Measurements from ENCODE around the gene NR1H3.

NR1H3 gene

DNA sequence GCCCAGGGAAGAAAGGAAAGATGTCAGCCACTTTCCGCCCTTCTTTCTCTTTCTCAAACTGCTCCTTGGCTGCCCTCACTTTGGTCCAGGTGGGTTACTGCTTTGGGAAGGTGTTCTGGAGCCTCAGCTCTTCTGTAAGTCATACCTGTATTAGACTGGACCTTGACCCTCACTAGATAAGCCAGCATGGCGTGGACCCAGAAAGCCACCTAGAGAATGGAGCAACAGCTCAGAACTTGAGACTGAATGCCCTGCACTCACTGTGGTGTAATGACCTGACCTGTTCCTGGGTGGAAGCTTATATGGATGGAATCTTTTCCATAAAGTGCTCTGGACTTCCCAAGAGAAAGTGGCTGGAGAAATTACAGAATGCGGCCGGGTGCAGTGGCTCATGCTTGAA lies 24.7 kb upstream of the NR1H3 start:
- TF ChIP-seq YY1 (IDR thresholded peaks at IDR 0.05; ENCODE audit: low read depth) (no peak), CREB1 (IDR thresholded peaks at IDR 0.05; ENCODE audit: low read depth) (no peak), TEAD4 (IDR thresholded peaks at IDR 0.05) (no peak), EGR1 (IDR thresholded peaks at IDR 0.05) (no peak), FOXM1 (IDR thresholded peaks at IDR 0.05; ENCODE audit: borderline replicate concordance, low read depth) (no peak), NFIC (IDR thresholded peaks at IDR 0.05) (no peak), RAD21 (IDR thresholded peaks at IDR 0.05; ENCODE audit: low read depth) (no peak)
- TF ChIP-seq, protein P1, sequence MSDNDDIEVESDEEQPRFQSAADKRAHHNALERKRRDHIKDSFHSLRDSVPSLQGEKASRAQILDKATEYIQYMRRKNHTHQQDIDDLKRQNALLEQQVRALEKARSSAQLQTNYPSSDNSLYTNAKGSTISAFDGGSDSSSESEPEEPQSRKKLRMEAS (IDR thresholded peaks at IDR 0.05): no peak

DNA sequence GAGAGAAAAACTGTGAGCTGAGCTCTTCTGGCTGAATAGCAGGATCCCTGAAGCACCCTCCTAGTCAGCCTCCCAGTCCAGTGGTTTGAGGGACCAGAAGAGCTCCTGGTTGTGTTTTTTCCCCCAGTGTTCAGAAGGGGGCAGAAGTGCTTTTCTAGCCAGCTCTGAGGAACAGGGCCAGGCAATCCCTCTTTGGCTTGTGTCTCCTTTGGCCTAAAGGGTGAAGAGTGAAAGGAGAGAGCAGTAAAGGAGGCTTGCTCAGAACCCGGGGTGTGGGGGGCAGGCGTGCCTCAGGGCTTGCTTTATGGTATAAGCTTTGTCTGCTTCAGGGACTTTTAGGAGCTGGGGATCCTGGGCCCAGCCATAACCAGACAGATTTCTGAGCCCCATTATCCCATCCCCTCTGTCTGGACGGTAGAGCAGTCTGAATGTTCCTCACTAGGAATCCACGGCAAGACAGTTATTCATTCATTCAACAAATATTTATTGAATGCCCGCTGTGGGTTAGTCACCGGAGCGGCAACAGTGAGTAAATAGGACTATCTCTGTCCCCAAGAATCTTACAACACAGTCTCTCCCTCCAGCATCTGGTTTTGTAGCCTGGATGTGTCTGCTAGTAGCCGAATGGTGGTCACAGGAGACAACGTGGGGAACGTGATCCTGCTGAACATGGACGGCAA lies 23.7 kb upstream of the NR1H3 start:
- TF ChIP-seq TEAD4 (IDR thresholded peaks at IDR 0.05): no peak
- TF ChIP-seq CREB1 (IDR thresholded peaks at IDR 0.05; ENCODE audit: low read depth): no peak
- TF ChIP-seq EP300 (IDR thresholded peaks at IDR 0.05; ENCODE audit: borderline replicate concordance): no peak
- TF ChIP-seq, protein P2, sequence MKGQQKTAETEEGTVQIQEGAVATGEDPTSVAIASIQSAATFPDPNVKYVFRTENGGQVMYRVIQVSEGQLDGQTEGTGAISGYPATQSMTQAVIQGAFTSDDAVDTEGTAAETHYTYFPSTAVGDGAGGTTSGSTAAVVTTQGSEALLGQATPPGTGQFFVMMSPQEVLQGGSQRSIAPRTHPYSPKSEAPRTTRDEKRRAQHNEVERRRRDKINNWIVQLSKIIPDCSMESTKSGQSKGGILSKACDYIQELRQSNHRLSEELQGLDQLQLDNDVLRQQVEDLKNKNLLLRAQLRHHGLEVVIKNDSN (IDR thresholded peaks at IDR 0.05): no peak
- TF ChIP-seq CEBPB (IDR thresholded peaks at IDR 0.05): no peak
- TF ChIP-seq FOXM1 (IDR thresholded peaks at IDR 0.05; ENCODE audit: borderline replicate concordance, low read depth): no peak
- TF ChIP-seq RAD21 (IDR thresholded peaks at IDR 0.05; ENCODE audit: low read depth): peak; percentile 36; the same call in 1 of the 2 replicates
- TF ChIP-seq, protein P1 (IDR thresholded peaks at IDR 0.05): no peak
- no peak for TF ChIP-seq TCF12 (IDR thresholded peaks at IDR 0.05; ENCODE audit: low read depth)

DNA sequence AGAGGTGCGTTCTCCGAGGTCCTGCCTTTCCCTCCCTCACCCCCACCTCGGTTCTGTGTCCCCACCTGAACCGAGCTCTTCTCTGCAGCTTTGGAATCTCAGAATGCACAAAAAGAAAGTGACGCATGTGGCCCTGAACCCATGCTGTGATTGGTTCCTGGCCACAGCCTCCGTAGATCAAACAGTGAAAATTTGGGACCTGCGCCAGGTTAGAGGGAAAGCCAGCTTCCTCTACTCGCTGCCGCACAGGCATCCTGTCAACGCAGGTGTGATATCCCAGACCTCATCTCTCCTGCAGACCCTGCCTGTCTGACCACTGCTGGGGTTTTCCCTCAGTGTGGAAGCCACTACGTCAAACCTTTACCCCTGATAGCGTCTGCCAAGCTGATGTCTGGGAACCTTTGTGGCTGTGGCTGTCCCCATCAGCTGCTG lies 23.1 kb upstream of the NR1H3 start:
- TF ChIP-seq, protein P3, sequence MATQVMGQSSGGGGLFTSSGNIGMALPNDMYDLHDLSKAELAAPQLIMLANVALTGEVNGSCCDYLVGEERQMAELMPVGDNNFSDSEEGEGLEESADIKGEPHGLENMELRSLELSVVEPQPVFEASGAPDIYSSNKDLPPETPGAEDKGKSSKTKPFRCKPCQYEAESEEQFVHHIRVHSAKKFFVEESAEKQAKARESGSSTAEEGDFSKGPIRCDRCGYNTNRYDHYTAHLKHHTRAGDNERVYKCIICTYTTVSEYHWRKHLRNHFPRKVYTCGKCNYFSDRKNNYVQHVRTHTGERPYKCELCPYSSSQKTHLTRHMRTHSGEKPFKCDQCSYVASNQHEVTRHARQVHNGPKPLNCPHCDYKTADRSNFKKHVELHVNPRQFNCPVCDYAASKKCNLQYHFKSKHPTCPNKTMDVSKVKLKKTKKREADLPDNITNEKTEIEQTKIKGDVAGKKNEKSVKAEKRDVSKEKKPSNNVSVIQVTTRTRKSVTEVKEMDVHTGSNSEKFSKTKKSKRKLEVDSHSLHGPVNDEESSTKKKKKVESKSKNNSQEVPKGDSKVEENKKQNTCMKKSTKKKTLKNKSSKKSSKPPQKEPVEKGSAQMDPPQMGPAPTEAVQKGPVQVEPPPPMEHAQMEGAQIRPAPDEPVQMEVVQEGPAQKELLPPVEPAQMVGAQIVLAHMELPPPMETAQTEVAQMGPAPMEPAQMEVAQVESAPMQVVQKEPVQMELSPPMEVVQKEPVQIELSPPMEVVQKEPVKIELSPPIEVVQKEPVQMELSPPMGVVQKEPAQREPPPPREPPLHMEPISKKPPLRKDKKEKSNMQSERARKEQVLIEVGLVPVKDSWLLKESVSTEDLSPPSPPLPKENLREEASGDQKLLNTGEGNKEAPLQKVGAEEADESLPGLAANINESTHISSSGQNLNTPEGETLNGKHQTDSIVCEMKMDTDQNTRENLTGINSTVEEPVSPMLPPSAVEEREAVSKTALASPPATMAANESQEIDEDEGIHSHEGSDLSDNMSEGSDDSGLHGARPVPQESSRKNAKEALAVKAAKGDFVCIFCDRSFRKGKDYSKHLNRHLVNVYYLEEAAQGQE (IDR thresholded peaks at IDR 0.05; ENCODE audit: low read depth): no peak
- TF ChIP-seq NFIC (IDR thresholded peaks at IDR 0.05) (0 out of 2 replicates have a peak, but pooled peaks have one; percentile 33), TCF12 (IDR thresholded peaks at IDR 0.05; ENCODE audit: low read depth) (no peak), EP300 (IDR thresholded peaks at IDR 0.05; ENCODE audit: borderline replicate concordance) (no peak), TAF1 (IDR thresholded peaks at IDR 0.05; ENCODE audit: low read depth) (no peak)
- TF ChIP-seq, protein P1 (IDR thresholded peaks at IDR 0.05): no peak

DNA sequence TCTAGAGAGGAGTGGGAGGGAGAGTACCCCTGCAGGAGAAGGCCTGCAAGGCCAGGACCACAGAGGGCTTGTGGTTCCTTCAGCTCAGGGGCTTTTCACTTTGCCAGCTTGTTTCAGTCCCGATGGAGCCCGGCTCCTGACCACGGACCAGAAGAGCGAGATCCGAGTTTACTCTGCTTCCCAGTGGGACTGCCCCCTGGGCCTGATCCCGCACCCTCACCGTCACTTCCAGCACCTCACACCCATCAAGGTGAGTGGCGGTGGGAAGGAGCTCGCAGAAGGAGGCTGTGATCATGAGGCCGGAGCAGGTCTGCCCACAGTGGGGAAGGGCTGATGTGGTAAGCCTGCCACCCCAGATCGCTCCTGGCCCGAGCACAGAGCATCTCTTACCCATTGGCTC lies 22.6 kb upstream of the NR1H3 start:
- no peak for TF ChIP-seq RAD21 (IDR thresholded peaks at IDR 0.05; ENCODE audit: low read depth)
- no peak for TF ChIP-seq FOXM1 (IDR thresholded peaks at IDR 0.05; ENCODE audit: borderline replicate concordance, low read depth)
- TF ChIP-seq NFIC (IDR thresholded peaks at IDR 0.05): no peak
- TF ChIP-seq TCF12 (IDR thresholded peaks at IDR 0.05; ENCODE audit: low read depth): no peak
- no peak for TF ChIP-seq ZBTB7A (IDR thresholded peaks at IDR 0.05; ENCODE audit: low read depth)
- no peak for TF ChIP-seq TEAD4 (IDR thresholded peaks at IDR 0.05)
- TF ChIP-seq, protein P3 (IDR thresholded peaks at IDR 0.05; ENCODE audit: low read depth): no peak
- no peak for TF ChIP-seq EGR1 (IDR thresholded peaks at IDR 0.05)
- no peak for TF ChIP-seq YY1 (IDR thresholded peaks at IDR 0.05; ENCODE audit: low read depth)
- TF ChIP-seq TAF1 (IDR thresholded peaks at IDR 0.05; ENCODE audit: low read depth): no peak
- TF ChIP-seq, protein P1 (IDR thresholded peaks at IDR 0.05): no peak
- no peak for TF ChIP-seq CEBPB (IDR thresholded peaks at IDR 0.05)
- TF ChIP-seq, protein P2 (IDR thresholded peaks at IDR 0.05): no peak
- no peak for TF ChIP-seq CREB1 (IDR thresholded peaks at IDR 0.05; ENCODE audit: low read depth)
- no peak for TF ChIP-seq EP300 (IDR thresholded peaks at IDR 0.05; ENCODE audit: borderline replicate concordance)

DNA sequence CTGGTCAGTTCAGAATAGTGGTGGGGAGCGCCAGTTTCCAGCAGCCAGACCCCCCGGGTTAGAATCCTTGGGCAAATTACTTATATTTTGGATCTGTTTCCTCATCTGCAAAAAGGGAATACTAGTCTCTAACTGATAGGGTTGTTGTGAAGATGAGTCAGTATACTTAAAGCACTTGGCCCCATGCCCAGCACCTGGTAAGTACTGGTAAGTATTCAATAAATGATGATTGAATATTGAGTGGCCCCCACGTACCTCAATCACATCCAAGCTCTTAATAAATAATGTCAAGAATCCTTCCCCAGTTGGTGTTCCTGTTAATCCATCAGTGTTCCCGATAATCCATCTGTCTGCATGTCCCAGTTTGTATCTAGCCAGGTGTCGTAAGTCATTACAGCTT lies 21.3 kb upstream of the NR1H3 start:
- TF ChIP-seq EP300 (IDR thresholded peaks at IDR 0.05; ENCODE audit: borderline replicate concordance): no peak
- no peak for TF ChIP-seq FOXM1 (IDR thresholded peaks at IDR 0.05; ENCODE audit: borderline replicate concordance, low read depth)
- TF ChIP-seq NFIC (IDR thresholded peaks at IDR 0.05): no peak
- TF ChIP-seq ZBTB7A (IDR thresholded peaks at IDR 0.05; ENCODE audit: low read depth): no peak
- no peak for TF ChIP-seq TAF1 (IDR thresholded peaks at IDR 0.05; ENCODE audit: low read depth)
- TF ChIP-seq, protein P3 (IDR thresholded peaks at IDR 0.05; ENCODE audit: low read depth): no peak
- TF ChIP-seq, protein P2 (IDR thresholded peaks at IDR 0.05): no peak
